CD1c-positive myeloid dendritic cell (primary cell): ENCODE data around the gene HMGCL.
"Not testable (repeated sequence)": the region's sequence is repeated elsewhere in the genome, so short reads cannot be mapped to it uniquely, and the experiment has no call there.

ENCODE experiments used
- DNase-seq: peaks from one replicate; pipeline ENCODE4 v3.0.0-alpha.2; 2016; ENCODE audit errors: extremely low spot score

Gene HMGCL

DNA sequence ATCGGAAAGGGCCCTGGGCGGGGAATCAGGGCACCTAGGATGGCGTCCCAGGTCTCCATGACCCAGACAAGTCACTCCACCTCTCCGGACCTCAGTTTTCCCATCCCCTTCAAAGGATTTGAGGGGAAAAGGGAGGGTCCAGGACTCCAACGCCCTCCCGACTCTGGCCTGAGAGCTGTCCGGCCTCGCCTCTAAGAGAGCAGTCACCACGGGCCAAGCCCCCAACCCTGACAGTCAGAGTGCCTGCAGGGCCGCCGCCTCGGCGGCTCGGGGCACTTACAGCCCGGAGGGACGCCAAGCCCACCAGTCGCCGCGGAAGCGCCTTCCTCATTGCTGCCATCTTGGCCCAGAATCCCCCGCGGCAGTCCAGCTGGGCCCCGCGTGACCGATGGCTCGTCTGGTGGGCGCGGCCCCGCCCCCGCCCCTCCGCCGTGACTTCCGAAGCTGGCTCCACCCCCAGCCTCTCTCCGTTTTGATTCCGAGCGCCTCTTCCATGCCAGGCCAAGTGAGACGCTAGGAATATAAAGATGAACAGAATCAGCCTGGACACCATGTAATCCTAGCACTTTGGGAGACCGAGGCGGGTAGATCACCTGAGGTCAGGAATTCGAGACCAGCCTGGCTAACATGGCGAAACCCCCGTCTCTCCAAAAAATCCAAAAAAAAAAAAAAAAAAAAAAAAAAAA is at the start of gene HMGCL:
Gene HMGCL, minus strand, starts transcription at position 354 of the 686 bp plus-strand sequence. Its CDS starts 14 bp downstream, at position 340.
- peak; percentile 97 for DNase-seq

DNA sequence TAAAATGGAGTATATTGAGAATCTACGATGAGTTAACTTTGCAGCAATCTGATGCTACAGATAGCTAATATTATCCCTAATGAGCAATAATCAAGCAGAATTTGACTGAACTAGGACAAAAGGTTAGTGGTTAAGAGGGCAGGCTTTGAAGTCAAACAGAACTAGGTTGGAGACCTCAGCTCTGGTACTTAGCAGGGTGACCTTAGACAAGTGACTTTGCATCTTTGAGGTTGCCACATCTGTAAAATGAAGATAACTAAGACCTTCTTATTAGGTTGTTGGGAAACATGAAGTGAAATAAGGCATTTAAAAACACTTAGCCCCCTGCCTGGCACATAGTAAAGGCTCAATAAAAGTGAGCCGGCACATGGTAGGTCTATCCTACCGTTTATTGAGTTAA is 47.2 kb upstream of the HMGCL start:
- no peak for DNase-seq

DNA sequence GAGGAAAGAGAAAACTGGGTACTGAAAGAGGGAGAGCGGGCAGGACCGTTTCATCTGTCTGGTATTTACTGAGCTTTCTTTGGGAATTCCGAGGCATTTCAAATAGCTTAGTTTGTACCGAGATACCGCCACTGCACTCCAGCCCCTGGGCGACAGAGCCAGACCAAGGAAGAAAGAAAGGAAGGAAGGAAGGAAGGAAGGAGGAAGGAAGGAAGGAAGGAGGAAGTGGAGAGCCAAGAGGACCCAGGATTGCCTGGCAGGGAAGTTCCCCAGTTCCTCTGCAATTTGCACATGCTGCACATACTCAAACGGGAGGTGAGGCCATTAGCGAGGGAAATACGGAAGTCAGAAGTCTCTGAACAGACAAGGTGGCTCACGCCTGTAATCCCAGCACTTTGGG is 43.8 kb upstream of the HMGCL start:
- DNase-seq = peak; percentile 64

- DNase-seq = no peak
Observed at GRCh38 chr1:23868557-23869016, 43.4 kb upstream of the HMGCL start.

GRCh38 chr1:23867895-23868556 is 42.8 kb upstream of the HMGCL start, which contains the start of gene FUCA1:
FUCA1 (minus strand) TSS chr1:23868290; CDS start chr1:23868286, 4 bp downstream.
- DNase-seq = peak; percentile 97

- DNase-seq = no peak
Observed at GRCh38 chr1:23867542-23867894, 42.3 kb upstream of the HMGCL start.

DNA sequence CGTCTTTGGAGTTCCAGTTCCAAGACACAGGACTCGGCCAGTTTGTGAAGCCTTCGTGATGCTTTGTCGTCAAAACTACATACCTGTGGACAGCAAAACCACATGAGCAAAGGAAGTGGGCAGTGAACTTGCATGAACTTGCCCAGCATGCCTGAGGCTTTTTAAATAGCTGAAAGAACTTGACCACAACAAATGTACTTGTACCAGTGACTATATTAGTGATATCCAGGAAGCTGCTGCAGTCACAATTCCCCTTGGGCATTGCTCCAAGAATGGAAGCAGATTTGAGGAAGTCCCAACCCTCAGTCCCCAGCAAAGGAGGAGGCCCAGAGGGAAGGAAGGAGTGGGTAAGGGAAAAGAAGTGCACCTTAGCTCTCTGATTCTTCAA is 40.3 kb upstream of the HMGCL start:
- DNase-seq = peak; percentile 65

GRCh38 chr1:23864801-23865542 is 39.7 kb upstream of the HMGCL start:
- no peak for DNase-seq

- no peak for DNase-seq
Observed at GRCh38 chr1:23862640-23863039, 37.4 kb upstream of the HMGCL start.

DNA sequence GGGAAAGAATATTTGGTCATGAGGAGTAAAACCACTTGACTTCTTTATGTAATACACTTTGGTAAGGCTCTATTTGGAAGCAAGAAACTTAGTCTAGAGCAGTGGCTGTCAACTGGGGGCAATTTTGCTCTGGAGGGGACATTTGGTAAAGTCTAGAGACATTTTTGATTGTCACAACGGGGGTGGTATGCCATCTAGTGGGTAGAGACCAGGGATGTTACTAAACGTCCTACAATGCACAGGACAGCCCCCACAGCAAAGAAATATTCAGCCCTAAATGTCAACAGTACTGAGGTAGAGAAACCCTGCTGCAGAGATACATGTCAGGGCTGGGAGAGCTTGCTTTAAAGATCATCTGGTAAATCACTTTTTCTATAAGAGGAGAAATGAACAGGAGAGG is 29.3 kb upstream of the HMGCL start:
- peak; percentile 8 for DNase-seq

- not testable (repeated sequence) for DNase-seq
Observed at GRCh38 chr1:23853124-23853523, 27.9 kb upstream of the HMGCL start.

GRCh38 chr1:23851406-23851805 is 26.2 kb upstream of the HMGCL start:
- not testable (repeated sequence) for DNase-seq

GRCh38 chr1:23848673-23849616 is 23.7 kb upstream of the HMGCL start:
- DNase-seq = no peak

DNA sequence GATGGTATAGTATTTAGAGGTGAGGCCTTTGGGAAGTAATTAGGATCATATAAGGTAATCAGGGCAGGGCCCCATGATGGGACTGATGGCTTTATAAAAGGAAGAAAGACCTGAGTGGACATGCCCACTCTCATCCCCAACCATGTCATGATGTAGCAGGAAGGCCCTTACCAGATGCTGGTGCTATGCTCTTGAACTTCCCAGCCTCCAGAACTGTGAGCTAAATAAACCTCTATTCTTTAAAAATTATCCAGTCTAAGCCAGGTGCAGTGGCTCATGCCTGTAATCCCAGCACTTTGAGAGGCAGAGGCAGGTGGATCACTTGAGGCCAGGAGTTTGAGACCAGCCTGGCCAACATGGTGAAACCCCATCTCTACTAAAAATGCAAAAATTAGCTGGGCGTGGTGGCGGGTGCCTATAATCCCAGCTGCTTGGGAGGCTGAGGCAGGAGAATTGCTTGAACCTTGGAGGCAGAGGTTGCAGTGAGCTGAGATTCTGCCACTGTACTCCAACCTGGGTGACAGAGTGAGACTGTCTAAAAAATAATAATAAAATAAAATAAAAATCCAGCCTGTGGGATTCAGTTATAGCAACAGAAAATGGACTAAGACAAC is 22.4 kb upstream of the HMGCL start:
- DNase-seq = not testable (repeated sequence)

DNA sequence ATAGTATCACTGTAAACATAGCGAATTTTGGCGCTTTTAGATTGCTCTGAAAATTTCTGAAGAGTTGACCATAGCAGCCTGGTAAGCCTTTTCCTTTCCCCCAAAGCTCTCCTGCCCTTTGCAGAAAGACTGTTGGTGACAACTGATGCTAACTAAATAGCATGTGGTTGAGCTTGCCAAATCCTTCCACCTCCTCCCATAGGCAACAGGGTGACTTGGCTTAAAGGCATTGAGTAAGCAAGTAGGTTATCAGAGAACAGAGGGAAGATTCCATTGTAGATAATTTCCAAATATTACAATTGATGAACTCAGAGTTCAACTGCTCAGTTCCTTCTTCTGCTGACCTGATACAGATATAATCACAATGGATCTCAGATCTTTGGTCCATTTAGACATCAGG is 19.9 kb upstream of the HMGCL start:
- DNase-seq = no peak

GRCh38 chr1:23843644-23844043 is 18.4 kb upstream of the HMGCL start:
- no peak for DNase-seq

DNA sequence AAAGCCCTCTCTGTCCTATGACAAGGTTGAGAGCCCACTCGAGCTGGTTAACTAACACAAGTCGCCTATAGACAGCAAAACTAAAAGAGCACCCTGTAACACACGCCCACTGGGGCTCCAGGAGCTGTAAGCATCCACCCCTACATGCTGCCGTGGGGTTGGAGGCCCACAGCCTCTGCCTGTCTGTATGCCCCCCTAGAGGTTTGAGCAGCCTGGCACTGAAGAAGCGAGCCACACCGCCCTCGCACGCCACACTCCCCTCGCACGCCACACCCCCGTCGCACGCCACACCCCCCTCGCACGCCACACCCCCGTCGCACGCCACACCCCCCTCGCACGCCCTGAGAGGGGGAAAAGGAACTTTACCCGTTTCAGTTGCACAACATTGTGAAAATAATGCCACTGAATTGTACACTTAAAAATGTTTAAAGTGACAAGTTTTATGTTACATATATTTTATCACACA is 13.2 kb upstream of the HMGCL start:
- peak; percentile 86 for DNase-seq

DNA sequence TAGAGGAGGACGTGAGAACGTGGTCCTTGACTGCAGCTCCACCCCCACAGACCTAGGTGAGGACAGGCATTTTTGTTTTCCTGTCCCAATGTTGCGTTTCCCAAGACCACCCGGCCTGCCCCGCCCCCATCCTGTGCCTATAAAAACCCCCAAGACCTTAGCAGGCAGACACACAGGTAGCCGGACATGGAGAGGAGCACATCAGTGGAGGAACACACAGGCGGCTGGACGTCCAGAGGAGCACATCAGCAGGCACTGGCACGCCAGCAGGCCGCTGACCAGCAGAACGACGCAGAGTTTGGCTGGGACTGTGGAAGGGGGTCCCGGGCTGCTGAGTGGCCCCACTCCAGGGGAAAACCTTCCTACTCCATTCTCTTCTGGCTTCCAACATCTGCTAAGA is 12.7 kb upstream of the HMGCL start:
- no peak for DNase-seq

DNA sequence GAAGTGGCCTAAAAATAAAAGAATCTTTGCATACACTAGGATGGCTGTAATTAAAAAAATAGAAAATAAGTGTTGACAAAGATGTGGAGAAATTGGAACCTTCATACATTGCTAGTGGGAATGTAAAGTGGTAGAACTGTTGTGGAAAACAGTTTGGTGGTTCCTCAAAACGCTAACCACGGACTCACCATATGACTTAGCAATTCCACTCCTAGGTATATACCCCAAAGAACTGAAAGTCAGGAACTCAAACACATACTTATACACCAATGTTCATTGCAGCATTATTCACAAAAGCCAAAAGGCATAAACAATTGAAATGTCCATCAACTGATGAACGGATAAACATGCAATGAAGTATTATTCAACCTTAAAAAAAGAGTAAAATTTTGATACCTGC is 10.8 kb upstream of the HMGCL start:
- DNase-seq = peak; percentile 58

DNA sequence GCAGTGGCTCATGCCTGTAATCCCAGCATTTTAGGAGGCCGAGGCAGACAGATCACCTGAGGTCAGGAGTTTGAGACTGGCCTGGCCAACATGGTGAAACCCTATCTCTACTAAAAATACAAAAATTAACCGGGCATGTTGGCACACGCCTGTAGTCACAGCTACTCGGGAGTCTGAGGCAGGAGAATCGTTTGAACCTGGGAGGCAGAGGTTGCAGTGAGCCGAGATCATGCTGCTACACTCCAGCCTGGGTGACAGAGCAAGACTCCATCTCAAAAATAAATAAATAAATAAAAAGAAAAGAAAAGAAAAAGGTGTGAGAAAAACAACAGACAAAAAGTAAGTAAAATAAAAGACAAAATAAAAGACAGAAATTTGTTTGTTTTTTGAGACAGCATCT is 8.9 kb upstream of the HMGCL start:
- not testable (repeated sequence) for DNase-seq

DNA sequence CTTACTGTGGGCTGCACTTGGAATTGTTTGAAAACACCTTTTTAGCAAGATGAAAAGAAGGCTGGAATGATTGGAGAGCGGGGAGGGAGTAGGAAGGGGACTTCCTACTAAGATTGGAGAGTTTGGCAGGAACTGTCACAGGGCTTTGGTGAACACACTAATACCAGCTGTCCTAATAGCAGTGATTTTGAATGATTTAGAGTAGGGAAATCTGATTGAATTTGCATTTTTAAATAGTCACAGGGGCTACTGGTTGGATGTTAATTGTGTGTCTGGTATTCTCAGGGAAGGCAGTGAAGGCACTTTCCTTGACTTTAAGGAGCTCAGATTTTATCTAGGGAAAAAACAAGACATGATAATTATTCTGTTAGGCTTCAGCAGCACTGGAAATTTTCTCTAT is 2.5 kb upstream of the HMGCL start:
- DNase-seq = no peak
